Epithelial cell of proximal tubule (primary cell): ENCODE measurements around the gene RPRD1B. TPM values are rescaled to one million over a fixed set of nuclear protein-coding genes. Genes with fewer than 3 reads are reported as not detected.

Experiments
- DNase-seq: peaks from one replicate; pipeline ENCODE4 v3.0.0-alpha.2; 2011; ENCODE audit warnings: low read depth
- H3K4me3 ChIP-seq: 2 replicates; pipeline ENCODE4 v1.5.1; 2011; ENCODE audit warnings: low read depth, mild to moderate bottlenecking, low read length
- total RNA-seq: library from RNA; depleted of rRNA; stranded (reverse); fragments of >200 nt; gene quantifications from 2 replicates; pipeline ENCODE4 v1.2.3, GENCODE V29; 2015
- TF ChIP-seq, protein P1 (sequence below): conservative IDR thresholded peaks from 2 replicates; pipeline ENCODE4 v1.5.1; 2012; ENCODE audit warnings: low read depth, mild to moderate bottlenecking, low read length

RPRD1B gene
- total RNA-seq, 1 donor from 2014 or later = 19.9 TPM

DNA sequence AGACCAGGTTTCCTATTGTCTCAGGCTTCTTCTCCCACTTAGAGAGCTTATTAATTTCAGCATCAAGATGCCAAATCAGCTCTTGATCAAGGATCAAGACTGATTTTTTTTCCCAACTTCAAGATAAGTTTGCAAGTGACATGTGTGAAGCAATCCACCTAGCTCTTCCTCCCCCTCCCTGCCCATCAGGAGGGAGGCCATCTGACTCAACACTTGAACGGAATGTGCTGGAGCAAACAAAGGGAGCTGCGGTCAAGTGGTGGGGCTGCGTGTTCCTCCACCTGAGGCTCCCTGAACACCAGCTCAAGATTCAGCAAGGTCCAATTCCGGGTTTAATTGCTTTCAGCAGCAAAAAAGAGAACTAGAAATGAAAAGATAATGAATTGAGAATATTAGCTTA lies 39.0 kb upstream of the RPRD1B start:
- DNase-seq = peak; percentile 45
- TF ChIP-seq, protein P1, sequence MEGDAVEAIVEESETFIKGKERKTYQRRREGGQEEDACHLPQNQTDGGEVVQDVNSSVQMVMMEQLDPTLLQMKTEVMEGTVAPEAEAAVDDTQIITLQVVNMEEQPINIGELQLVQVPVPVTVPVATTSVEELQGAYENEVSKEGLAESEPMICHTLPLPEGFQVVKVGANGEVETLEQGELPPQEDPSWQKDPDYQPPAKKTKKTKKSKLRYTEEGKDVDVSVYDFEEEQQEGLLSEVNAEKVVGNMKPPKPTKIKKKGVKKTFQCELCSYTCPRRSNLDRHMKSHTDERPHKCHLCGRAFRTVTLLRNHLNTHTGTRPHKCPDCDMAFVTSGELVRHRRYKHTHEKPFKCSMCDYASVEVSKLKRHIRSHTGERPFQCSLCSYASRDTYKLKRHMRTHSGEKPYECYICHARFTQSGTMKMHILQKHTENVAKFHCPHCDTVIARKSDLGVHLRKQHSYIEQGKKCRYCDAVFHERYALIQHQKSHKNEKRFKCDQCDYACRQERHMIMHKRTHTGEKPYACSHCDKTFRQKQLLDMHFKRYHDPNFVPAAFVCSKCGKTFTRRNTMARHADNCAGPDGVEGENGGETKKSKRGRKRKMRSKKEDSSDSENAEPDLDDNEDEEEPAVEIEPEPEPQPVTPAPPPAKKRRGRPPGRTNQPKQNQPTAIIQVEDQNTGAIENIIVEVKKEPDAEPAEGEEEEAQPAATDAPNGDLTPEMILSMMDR = no peak
- H3K4me3 ChIP-seq = no peak overlapping the region

DNA sequence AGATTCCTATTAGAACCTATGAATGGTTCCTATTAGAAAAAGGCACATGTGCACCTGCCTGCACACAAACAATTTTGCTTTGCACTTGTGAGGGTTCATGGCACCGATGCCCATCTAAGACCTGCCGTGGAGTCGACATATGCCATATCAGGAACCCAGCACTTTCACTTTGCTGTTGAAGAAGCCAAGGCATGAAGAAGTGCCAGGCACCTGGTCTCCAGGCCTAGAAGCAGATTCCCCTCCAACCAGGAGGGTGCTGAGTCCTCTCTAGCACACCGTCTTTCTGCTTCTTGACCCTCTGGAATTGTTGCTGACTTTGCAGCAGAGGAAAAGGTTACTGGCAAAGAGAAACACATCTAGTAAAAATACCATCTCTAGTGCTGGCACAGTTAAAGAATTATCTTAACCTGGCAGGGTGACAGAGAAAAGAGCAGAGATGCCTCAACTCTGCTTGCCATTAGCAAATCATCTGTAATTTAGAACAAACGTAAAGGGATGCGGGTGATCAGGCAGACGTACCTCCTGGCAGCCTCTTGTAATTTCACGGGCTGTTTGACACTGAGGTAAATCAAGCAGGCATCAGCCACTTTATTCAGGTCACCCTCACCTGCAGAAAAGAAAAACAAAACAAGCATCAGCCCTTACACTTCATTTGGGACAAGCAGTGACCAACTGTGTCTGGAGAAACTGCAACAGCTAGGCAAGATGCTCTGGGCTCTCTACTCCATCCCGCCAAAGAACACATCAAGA lies 37.5 kb upstream of the RPRD1B start:
- no peak for DNase-seq
- H3K4me3 ChIP-seq = no peak overlapping the region
- TF ChIP-seq, protein P1 = no peak

DNA sequence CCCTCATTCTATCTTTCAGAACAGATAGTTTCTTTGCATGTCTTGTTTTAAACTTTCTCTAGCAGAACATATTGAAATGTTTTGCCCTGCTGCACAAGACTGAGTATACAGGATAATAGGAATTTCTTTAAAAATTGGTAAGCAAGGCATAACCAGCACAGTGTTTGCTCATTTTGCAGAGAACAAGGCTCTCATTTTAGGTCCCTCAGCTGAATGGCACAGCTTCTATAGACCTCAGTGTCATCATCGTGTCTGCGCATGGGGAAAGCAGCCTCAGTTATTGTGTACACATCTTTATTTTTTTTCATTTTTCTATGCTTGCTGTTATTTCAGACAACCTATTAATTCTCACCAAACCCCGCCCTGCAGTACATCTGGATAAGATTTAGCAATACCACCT lies 36.0 kb upstream of the RPRD1B start:
- TF ChIP-seq, protein P1 = no peak
- H3K4me3 ChIP-seq = no peak overlapping the region
- no peak for DNase-seq

DNA sequence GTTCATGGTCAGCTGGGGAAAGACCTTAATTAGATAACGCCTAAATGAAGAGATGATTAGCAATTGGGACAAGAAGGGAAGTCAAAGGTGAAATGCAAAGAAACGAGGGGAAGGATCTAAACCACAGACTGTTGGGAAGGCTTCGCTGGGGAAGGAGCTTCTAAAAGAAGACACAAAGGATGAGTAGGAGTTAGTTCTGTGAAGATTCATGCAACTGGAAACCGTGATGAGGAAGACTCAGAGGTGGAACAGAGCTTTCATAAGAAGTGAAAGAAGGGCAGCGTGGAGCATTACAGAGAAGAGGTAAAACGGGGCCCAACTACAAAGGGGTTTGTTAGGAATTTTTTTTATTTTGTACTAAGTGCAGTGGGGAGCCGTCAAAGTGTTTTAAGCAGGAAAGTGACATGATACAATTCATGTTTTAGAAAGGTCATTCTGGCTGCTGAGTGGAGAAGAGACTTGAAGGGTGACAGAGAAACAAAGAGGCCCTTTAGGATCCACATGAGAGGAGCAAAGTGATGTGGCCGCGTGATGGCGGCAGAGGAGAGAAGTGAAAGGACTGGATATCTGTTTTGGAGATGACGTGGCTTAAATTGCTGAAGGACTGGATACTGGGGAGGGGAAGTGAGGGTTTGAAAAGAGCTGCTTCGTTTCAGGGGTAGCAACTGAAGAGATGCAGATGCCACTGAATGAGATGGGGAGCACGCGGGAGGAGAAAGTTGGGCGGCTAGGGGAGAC lies 33.9 kb upstream of the RPRD1B start:
- no peak for DNase-seq
- no peak overlapping the region for H3K4me3 ChIP-seq
- TF ChIP-seq, protein P1 = no peak

DNA sequence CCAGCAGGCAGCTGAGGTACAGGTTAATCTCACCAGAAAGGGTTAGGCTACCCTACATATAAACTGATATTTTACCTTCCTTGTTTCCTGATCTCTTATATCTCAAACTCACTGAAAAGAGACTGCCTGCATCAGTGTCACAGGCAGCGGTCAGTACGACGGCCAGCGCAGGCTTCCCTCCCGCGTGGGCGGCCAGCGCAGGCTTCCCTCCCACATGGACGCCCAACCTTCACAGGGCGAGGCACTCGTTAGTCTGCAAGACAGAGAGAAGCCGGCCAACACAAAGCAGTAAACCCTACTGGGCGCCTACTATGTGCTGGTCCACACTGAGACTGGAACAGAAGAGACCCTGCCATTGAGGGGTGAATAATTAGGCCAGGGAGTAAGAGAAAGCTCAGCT lies 33.3 kb upstream of the RPRD1B start:
- TF ChIP-seq, protein P1 = no peak
- no peak for DNase-seq
- no peak overlapping the region for H3K4me3 ChIP-seq

DNA sequence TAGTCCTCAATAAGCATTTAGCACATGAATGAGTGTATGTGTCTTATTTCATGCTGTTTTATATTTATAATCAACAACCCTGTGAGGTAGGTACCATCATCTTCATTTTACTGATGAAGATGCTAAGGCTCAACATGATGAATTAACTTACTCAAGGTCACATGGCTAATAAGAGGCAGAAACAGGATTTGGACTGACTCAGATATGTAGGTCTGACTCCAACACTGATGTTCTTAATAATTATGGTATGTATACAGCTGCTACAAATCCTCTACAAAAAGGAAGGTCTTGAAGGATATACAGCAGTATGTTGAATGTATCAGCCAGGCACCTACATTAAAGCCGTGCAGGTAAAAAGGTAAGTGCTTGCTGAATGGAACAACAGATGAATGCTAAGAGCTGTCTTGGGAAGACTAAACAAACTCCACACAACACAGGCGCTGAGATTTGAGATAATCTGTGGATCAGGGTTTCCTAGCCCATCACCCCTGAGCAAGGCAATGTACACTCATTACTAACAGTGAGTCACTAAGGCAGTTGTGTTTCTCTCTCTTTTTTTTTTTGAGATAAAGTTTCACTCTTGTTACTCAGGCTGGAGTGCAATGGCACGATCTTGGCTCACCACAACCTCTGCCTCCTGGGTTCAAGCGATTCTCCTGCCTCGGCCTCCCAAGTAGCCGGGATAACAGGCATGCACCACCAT lies 32.2 kb upstream of the RPRD1B start:
- H3K4me3 ChIP-seq = no peak overlapping the region
- DNase-seq = no peak
- TF ChIP-seq, protein P1 = no peak
